ENCODE results near the gene TSPAN16. TPM values are rescaled to one million over a fixed set of nuclear protein-coding genes. Genes with fewer than 3 reads are reported as not detected.

The TSPAN16 gene
- total RNA-seq, 1 experiment from 2014 or later: not detected

GRCh38 chr19:11291415-11291814 is 4.5 kb upstream of the TSPAN16 start:
- no peak for TF ChIP-seq CTCF (conservative IDR thresholded peaks at IDR 0.05)
- H4K91ac ChIP-seq (ENCODE audit: insufficient read length, low read depth, low read length): no peak overlapping the region
- no peak overlapping the region for H3K23ac ChIP-seq (ENCODE audit: insufficient read length, low read depth, low read length)
- no peaks in the 10 kb centered on the region for H3K4me1 ChIP-seq (ENCODE audit: insufficient read depth, low read length)
- no peak overlapping the region for H3K4me2 ChIP-seq (ENCODE audit: insufficient read depth, insufficient read length, low read length)
- no peaks in the 10 kb centered on the region for H4K20me1 ChIP-seq (ENCODE audit: control insufficient read depth, insufficient read depth, insufficient read length)
- no peak overlapping the region for H2BK12ac ChIP-seq (ENCODE audit: insufficient read length, low read depth, low read length)
- no peak overlapping the region for H3K56ac ChIP-seq (ENCODE audit: insufficient read length, low read depth, low read length)
- no peak overlapping the region for H3K27ac Mint-ChIP-seq
- no peak overlapping the region for H3T11ph ChIP-seq (ENCODE audit: low read length)
- H2AK5ac ChIP-seq (ENCODE audit: insufficient read length, low read length): no peak overlapping the region
- H3K18ac ChIP-seq (ENCODE audit: insufficient read length, low read depth, low read length): no peak overlapping the region
- no peaks in the 10 kb centered on the region for H3K79me1 ChIP-seq (ENCODE audit: insufficient read depth, low read depth, low read length, poor library complexity, severe bottlenecking)
- H3K4me3 Mint-ChIP-seq: no peak overlapping the region
- no peak overlapping the region for H3K14ac ChIP-seq (ENCODE audit: insufficient read depth, low read length)
- no peak overlapping the region for H4K5ac ChIP-seq (ENCODE audit: insufficient read length, low read depth, low read length)
- no peaks in the 10 kb centered on the region for H3K9me3 Mint-ChIP-seq
- H3K9ac ChIP-seq (ENCODE audit: extremely low read depth, insufficient read length, low read length): no peak overlapping the region
- H3K36me3 Mint-ChIP-seq (ENCODE audit: insufficient read depth in 1 of 3, low read depth in 3 of 3): no peaks in the 10 kb centered on the region; a peak in 2 of 7 replicates
- H2BK15ac ChIP-seq (ENCODE audit: low read depth, low read length): no peak overlapping the region
- H3K9me3 ChIP-seq (ENCODE audit: control insufficient read depth, low read depth, low read length): no peaks in the 10 kb centered on the region
- H3K4me1 Mint-ChIP-seq: peaks cover 3 to 12% of the 10 kb centered on the region in 2 experiments
- H2BK20ac ChIP-seq (ENCODE audit: low read depth, low read length, poor library complexity, severe bottlenecking): no peak overlapping the region
- no peak overlapping the region for H2BK5ac ChIP-seq (ENCODE audit: insufficient read length, low read length)
- H2AFZ ChIP-seq (ENCODE audit: low read length): no peak overlapping the region
- H3K27me3 Mint-ChIP-seq (ENCODE audit: low read depth): no peaks in the 10 kb centered on the region; the same call in 1 of the 2 replicates
- no peak overlapping the region for H4K8ac ChIP-seq (replicated peaks; ENCODE audit: insufficient read length, low read depth, low read length)
- no CpG with 5 or more reads among the region's 7 CpGs for WGBS (ENCODE audit: extremely low coverage, insufficient read length, low lambda C conversion rate)
- no peaks in the 10 kb centered on the region for H3K79me2 ChIP-seq (ENCODE audit: insufficient read depth, low read length)
- H2BK120ac ChIP-seq (ENCODE audit: low read depth, low read length, poor library complexity, severe bottlenecking): no peak overlapping the region
- no peak overlapping the region for H3K4ac ChIP-seq (ENCODE audit: low read depth, low read length)
- no peaks in the 10 kb centered on the region for H3K23me2 ChIP-seq (ENCODE audit: insufficient read length, low read depth, low read length, poor library complexity, severe bottlenecking)
- no peaks in the 10 kb centered on the region for H3K27me3 ChIP-seq (ENCODE audit: insufficient read depth, low read length)
- no peak overlapping the region for H3K27ac ChIP-seq (ENCODE audit: insufficient read length, low read depth, low read length)
- no peak for DNase-seq

Measured in H9 (cell line).